Activated naive CD8-positive, alpha-beta T cell treated with anti-CD3 and anti-CD28 coated beads, Interleukin-2, amount 10 ng/mL, durations not matched to agents 7 days and 5 days (primary cell): Measurements from ENCODE around the gene EPHA2. TPM values are rescaled to one million over a fixed set of nuclear protein-coding genes. Genes with fewer than 3 reads are reported as not detected.

Experiments used
- ATAC-seq: fragments of 150-1000 bp; cut with Tn5 transposase; one replicate; pipeline ENCODE4 v1.10.0; 2021; ENCODE audit warnings: low read depth, moderate library complexity
- POLR2A ChIA-PET: fragments of 350-600 bp; sonication (Branson Sonifier 250); formaldehyde crosslinking; loops from one replicate; lab custom pipeline; 2021; ENCODE audit warnings: antibody characterized with exemption; lab: Charles Lee
- DNase-seq: peaks from one replicate; pipeline ENCODE4 v3.0.0; 2021
- H3K27ac Mint-ChIP-seq: one replicate; pipeline ENCODE4 v1.8.0; 2022; ENCODE audit warnings: mild to moderate bottlenecking, mixed read lengths
- H3K27me3 Mint-ChIP-seq: one replicate; pipeline ENCODE4 v1.8.0; 2022; ENCODE audit warnings: mild to moderate bottlenecking, moderate library complexity, mixed read lengths
- H3K36me3 Mint-ChIP-seq: one replicate; pipeline ENCODE4 v1.8.0; 2021; ENCODE audit warnings: mild to moderate bottlenecking, mixed read lengths
- H3K4me1 Mint-ChIP-seq: one replicate; pipeline ENCODE4 v1.8.0; 2021; ENCODE audit warnings: mixed read lengths
- H3K4me3 Mint-ChIP-seq: one replicate; pipeline ENCODE4 v1.8.0; 2022; ENCODE audit warnings: mild to moderate bottlenecking, moderate library complexity, mixed read lengths
- H3K9me3 Mint-ChIP-seq: one replicate; pipeline ENCODE4 v1.8.0; 2021; ENCODE audit warnings: mixed read lengths
- total RNA-seq, 2 experiments: library from RNA; stranded (reverse); gene quantifications; one replicate each; pipeline ENCODE4 v1.2.3, GENCODE V29; 2021

Gene EPHA2
- total RNA-seq, 2 experiments from 2014 or later, result not detected

- POLR2A ChIA-PET, result interaction anchor here (0.6 to 1.0 kb wide), 4 partner anchors 27 to 115 kb away, joined by 3 to 5 read pairs (median 3); no protein-coding TSS in a partner anchor
- DNase-seq (no peak), ATAC-seq (no peak)
- H3K4me1 Mint-ChIP-seq, result peaks cover 2% of the 10 kb centered on the region
- no peak overlapping the region for H3K4me3 Mint-ChIP-seq
- peaks cover 13% of the 10 kb centered on the region for H3K27me3 Mint-ChIP-seq
- H3K9me3 Mint-ChIP-seq, result no peaks in the 10 kb centered on the region
- no peaks in the 10 kb centered on the region for H3K36me3 Mint-ChIP-seq
- H3K27ac Mint-ChIP-seq, result no peak overlapping the region
Measured at GRCh38 chr1:16147156-16147926, 8.5 kb downstream of the EPHA2 start.

DNA sequence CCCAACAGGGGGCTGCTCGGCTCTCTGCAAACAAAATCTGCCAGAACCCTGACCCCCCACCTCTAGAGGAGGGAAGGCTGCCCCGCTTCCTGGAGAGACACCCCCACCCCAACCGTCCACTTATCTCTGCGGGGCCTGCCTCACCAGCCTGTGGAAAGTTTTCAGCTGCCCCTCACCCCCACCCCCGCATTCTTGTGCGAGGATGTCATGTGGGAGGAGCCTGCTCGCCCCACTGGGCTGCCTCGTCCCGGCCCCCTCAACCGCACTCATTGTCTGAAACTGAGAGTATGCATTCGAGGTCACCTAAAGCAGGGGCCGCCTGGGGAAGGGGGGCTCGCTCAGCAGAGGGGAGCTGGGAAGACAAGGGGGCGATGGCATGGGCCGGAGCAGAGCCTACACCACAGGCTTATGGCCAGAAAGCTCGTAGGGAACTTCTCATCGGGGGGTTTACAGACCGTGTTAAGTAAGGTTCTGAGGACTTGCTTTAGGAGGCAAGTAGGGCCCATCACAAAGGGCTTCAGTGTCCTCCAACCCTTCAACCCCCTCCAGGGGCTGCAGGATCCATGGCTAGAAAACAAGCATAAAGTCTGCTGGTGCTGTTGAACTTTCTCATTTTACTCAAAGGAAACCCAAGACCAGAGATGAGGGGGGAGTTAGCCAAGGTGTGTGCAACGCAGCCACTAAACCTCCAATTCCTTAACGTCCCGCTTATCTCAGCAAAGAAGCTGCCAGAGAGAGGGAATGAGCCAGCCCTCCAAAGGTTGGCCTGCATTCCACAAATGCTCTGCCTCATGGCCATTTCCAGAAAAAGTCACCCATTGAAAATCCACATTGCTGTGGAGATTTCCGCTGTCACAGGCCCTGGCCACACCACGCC is 9.4 kb downstream of the EPHA2 start:
- Mint-ChIP-seq H3K27ac (no peak overlapping the region), H3K4me3 (no peak overlapping the region), H3K4me1 (peaks cover 5% of the 10 kb centered on the region), H3K36me3 (no peaks in the 10 kb centered on the region), H3K27me3 (peaks cover 13% of the 10 kb centered on the region), H3K9me3 (no peaks in the 10 kb centered on the region)
- DNase-seq (no peak), ATAC-seq (no peak)
- POLR2A ChIA-PET, result interaction anchor here (1.0 kb wide), 1 partner anchor 28 kb away, joined by 3 read pairs; no protein-coding TSS in a partner anchor

- no peak for DNase-seq
Measured at GRCh38 chr1:16145662-16146278, 10.1 kb downstream of the EPHA2 start.

GRCh38 chr1:16145030-16145661 is 10.7 kb downstream of the EPHA2 start:
- Mint-ChIP-seq H3K27ac (no peak overlapping the region), H3K27me3 (peaks cover 20% of the 10 kb centered on the region), H3K4me1 (peaks cover 3% of the 10 kb centered on the region), H3K36me3 (no peaks in the 10 kb centered on the region), H3K9me3 (no peaks in the 10 kb centered on the region), H3K4me3 (no peak overlapping the region)
- ATAC-seq (no peak), DNase-seq (no peak)
- POLR2A ChIA-PET, result interaction anchor here (1.5 kb wide), 1 partner anchor 16 kb away, joined by 3 read pairs; no protein-coding TSS in a partner anchor

More at GRCh38 chr1:16145662-16146278, 10.1 kb downstream of the EPHA2 start:
- Mint-ChIP-seq H3K9me3 (no peaks in the 10 kb centered on the region), H3K27me3 (peaks cover 19% of the 10 kb centered on the region), H3K27ac (no peak overlapping the region), H3K4me1 (peaks cover 5% of the 10 kb centered on the region), H3K4me3 (no peak overlapping the region), H3K36me3 (no peaks in the 10 kb centered on the region)
- ATAC-seq, result no peak
- POLR2A ChIA-PET, result interaction anchor here (1.5 kb wide), 1 partner anchor 16 kb away, joined by 3 read pairs; no protein-coding TSS in a partner anchor

- H3K4me3 Mint-ChIP-seq, result no peak overlapping the region
- no peaks in the 10 kb centered on the region for H3K9me3 Mint-ChIP-seq
- POLR2A ChIA-PET, result interaction anchor here (1.5 kb wide), 1 partner anchor 17 kb away, joined by 3 read pairs; no protein-coding TSS in a partner anchor
- no peak for ATAC-seq
- peaks cover 17% of the 10 kb centered on the region for H3K27me3 Mint-ChIP-seq
- H3K36me3 Mint-ChIP-seq, result no peaks in the 10 kb centered on the region
- DNase-seq, result no peak
- no peak overlapping the region for H3K27ac Mint-ChIP-seq
- H3K4me1 Mint-ChIP-seq, result peaks cover 4% of the 10 kb centered on the region
Measured at GRCh38 chr1:16144325-16145029, 11.4 kb downstream of the EPHA2 start.

- no peak for ATAC-seq
- POLR2A ChIA-PET, result interaction anchor here (1.5 kb wide), 1 partner anchor 18 kb away, joined by 3 read pairs; no protein-coding TSS in a partner anchor
- DNase-seq, result no peak
Measured at GRCh38 chr1:16143566-16144324, 12.1 kb downstream of the EPHA2 start.

GRCh38 chr1:16143005-16143565 is 12.8 kb downstream of the EPHA2 start:
- no peak overlapping the region for H3K4me3 Mint-ChIP-seq
- POLR2A ChIA-PET, result no interaction called here
- peaks cover 5% of the 10 kb centered on the region for H3K4me1 Mint-ChIP-seq
- peaks cover 19% of the 10 kb centered on the region for H3K27me3 Mint-ChIP-seq
- no peaks in the 10 kb centered on the region for H3K36me3 Mint-ChIP-seq
- no peak for DNase-seq
- no peak overlapping the region for H3K27ac Mint-ChIP-seq
- ATAC-seq, result no peak
- H3K9me3 Mint-ChIP-seq, result no peaks in the 10 kb centered on the region

More at GRCh38 chr1:16143566-16144324, 12.1 kb downstream of the EPHA2 start:
- H3K9me3 Mint-ChIP-seq, result no peaks in the 10 kb centered on the region
- no peak overlapping the region for H3K27ac Mint-ChIP-seq
- no peaks in the 10 kb centered on the region for H3K36me3 Mint-ChIP-seq
- H3K4me3 Mint-ChIP-seq, result no peak overlapping the region
- peaks cover 5% of the 10 kb centered on the region for H3K4me1 Mint-ChIP-seq
- peaks cover 17% of the 10 kb centered on the region for H3K27me3 Mint-ChIP-seq

DNA sequence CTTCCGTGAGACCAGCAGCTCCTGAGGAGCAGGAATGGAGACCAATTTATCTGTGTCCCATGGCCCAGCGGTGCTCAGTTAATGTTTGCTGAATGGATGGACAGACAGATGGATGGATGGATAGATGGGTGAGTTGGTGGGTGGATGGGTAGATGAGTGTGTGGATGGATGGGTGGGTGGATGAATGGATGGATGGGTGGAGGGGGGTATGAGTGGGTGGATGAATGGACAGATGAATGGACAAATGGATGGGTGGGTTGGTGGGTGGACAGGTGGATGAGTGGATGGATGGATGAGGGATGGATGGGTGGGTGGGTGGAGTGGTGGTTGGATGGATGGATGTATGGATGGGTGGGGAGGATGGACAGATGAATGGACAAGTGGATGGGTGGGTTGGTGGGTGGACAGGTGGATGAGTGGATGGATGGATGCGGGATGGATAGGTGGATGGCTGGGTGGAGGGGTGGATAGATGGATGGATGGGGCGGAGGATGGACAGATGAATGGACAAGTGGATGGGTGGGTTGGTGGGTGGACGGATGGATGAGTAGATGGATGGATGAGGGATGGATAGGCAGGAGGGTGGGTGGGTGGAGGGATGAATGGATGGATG is 13.4 kb downstream of the EPHA2 start:
- DNase-seq (no peak), ATAC-seq (no peak)
- Mint-ChIP-seq H3K4me1 (peaks cover 5% of the 10 kb centered on the region), H3K36me3 (no peaks in the 10 kb centered on the region), H3K27ac (no peak overlapping the region), H3K27me3 (peaks cover 19% of the 10 kb centered on the region), H3K9me3 (no peaks in the 10 kb centered on the region), H3K4me3 (no peak overlapping the region)
- POLR2A ChIA-PET, result no interaction called here

DNA sequence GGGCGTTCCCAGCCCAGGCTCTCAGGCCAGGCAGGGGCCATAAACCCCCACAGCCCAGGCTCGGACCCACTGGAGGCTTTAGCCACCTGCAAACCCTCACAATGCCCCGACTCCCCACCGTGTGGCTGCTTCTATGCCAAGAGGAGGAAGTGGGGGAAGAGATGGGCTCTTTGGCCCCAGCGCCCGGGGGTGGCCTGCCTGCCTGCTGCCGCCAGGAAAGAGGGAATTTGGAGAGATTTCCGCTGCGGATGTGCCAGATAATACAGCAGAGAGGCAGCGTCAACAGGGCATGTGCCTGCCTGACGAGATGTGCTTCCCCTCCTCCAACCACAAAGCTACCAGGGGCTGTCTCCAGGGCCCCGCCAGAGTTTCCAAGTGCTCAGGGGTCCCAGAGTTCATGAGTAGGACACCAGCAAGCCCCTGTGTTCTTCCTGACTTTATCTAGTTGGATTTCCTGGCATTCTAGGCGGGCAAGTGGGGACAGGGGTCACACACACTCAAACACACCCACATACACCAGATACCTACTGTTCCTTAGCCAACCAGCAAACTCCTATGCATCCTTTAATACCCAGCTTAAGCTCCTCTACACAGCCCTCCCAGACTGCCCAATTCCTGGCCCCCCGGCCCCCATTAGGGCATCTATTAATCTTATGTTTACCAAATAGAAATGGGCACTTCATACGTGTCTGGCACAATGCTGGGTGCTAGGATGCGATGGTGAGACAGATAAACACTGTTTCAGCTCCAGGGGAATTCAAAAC is 14.1 kb downstream of the EPHA2 start:
- Mint-ChIP-seq H3K27ac (no peak overlapping the region), H3K9me3 (no peaks in the 10 kb centered on the region), H3K4me3 (no peak overlapping the region), H3K27me3 (peaks cover 16% of the 10 kb centered on the region), H3K36me3 (no peaks in the 10 kb centered on the region), H3K4me1 (peaks cover 5% of the 10 kb centered on the region)
- no peak for ATAC-seq
- POLR2A ChIA-PET, result no interaction called here
- no peak for DNase-seq

DNA sequence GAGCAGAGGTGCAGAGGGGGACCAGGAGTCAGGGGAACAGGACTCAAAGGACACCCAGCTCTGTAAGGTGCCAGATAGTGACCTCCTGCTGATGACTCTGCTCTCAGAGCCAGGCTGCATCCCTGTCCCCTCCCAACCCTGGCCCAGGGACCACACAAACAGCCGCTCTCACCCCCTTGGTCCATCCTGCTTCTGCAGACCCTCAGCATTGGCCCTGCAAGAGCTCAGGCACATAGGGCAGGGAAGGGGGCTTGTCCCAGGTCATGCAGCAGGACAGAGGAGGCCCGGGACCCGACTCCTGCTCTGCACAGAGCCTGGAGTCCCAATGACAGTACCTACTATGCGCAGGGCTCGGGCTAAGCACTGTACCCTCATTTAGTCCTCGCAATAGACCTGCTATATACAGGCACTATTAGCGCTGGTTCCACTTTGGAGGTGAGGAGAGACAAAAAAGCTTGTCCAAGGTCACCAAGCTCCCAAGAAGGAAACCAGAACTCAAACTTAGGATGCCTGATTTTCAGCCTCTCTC is 15.7 kb downstream of the EPHA2 start:
- Mint-ChIP-seq H3K4me1 (peaks cover 5% of the 10 kb centered on the region), H3K36me3 (no peaks in the 10 kb centered on the region), H3K9me3 (no peaks in the 10 kb centered on the region), H3K4me3 (no peak overlapping the region), H3K27ac (no peak overlapping the region), H3K27me3 (peaks cover 16% of the 10 kb centered on the region)
- POLR2A ChIA-PET, result no interaction called here
- no peak for ATAC-seq
- no peak for DNase-seq
